Measurements from ENCODE around the gene AOC3. TPM values are rescaled to one million over a fixed set of nuclear protein-coding genes. Genes with fewer than 3 reads are reported as not detected.
A peak's percentile ranks its signal among the peaks of the same experiment; 100 is the strongest.

AOC3 gene
- total RNA-seq, 1 experiment from 2014 or later = 2.8 TPM

- no peaks in the 10 kb centered on the region for H3K79me2 ChIP-seq (ENCODE audit: insufficient read depth, low read length)
- H3K18ac ChIP-seq (ENCODE audit: insufficient read length, low read depth, low read length) = peak overlapping the region; percentile 4
- H2AFZ ChIP-seq (ENCODE audit: low read length) = no peak overlapping the region
- H3K4me2 ChIP-seq (ENCODE audit: insufficient read depth, insufficient read length, low read length) = no peak overlapping the region
- H3K14ac ChIP-seq (ENCODE audit: insufficient read depth, low read length) = no peak overlapping the region
- Mint-ChIP-seq H3K27ac (no peak overlapping the region), H3K27me3 (ENCODE audit: low read depth) (peaks cover 9% of the 10 kb centered on the region), H3K36me3 (ENCODE audit: insufficient read depth in 1 of 3, low read depth in 3 of 3) (peaks cover 0 to 4% (median 2%) of the 10 kb centered on the region in 3 experiments; a peak in 2 of 7 replicates), H3K4me1 (peaks cover 10 to 19% of the 10 kb centered on the region in 2 experiments), H3K9me3 (peaks cover 7 to 8% of the 10 kb centered on the region in 2 experiments), H3K4me3 (no peak overlapping the region)
- no peak overlapping the region for H2BK20ac ChIP-seq (ENCODE audit: low read depth, low read length, poor library complexity, severe bottlenecking)
- no peak overlapping the region for H2BK5ac ChIP-seq (ENCODE audit: insufficient read length, low read length)
- H4K5ac ChIP-seq (ENCODE audit: insufficient read length, low read depth, low read length) = no peak overlapping the region
- H2BK15ac ChIP-seq (ENCODE audit: low read depth, low read length) = no peak overlapping the region; the same call in 1 of the 2 replicates
- no CpG with 5 or more reads among the region's 7 CpGs for WGBS (ENCODE audit: extremely low coverage, insufficient read length, low lambda C conversion rate)
- no peaks in the 10 kb centered on the region for H3K79me1 ChIP-seq (ENCODE audit: insufficient read depth, low read depth, low read length, poor library complexity, severe bottlenecking)
- H3K23ac ChIP-seq (ENCODE audit: insufficient read length, low read depth, low read length) = no peak overlapping the region
- no peak overlapping the region for H3K4ac ChIP-seq (ENCODE audit: low read depth, low read length)
- no peaks in the 10 kb centered on the region for H3K4me1 ChIP-seq (ENCODE audit: insufficient read depth, low read length)
- H3K27ac ChIP-seq (ENCODE audit: insufficient read length, low read depth, low read length) = no peak overlapping the region
- H2AK5ac ChIP-seq (ENCODE audit: insufficient read length, low read length) = no peak overlapping the region
- H4K20me1 ChIP-seq (ENCODE audit: control insufficient read depth, insufficient read depth, insufficient read length) = no peaks in the 10 kb centered on the region
- H2BK120ac ChIP-seq (ENCODE audit: low read depth, low read length, poor library complexity, severe bottlenecking) = no peak overlapping the region
- no peak overlapping the region for H3K9ac ChIP-seq (ENCODE audit: extremely low read depth, insufficient read length, low read length)
- no peak overlapping the region for H4K91ac ChIP-seq (ENCODE audit: insufficient read length, low read depth, low read length)
- no peaks in the 10 kb centered on the region for H3K27me3 ChIP-seq (ENCODE audit: insufficient read depth, low read length)
- H3K23me2 ChIP-seq (ENCODE audit: insufficient read length, low read depth, low read length, poor library complexity, severe bottlenecking) = no peaks in the 10 kb centered on the region
- no peak for TF ChIP-seq CTCF (conservative IDR thresholded peaks at IDR 0.05)
- no peak overlapping the region for H4K8ac ChIP-seq (replicated peaks; ENCODE audit: insufficient read length, low read depth, low read length)
- no peaks in the 10 kb centered on the region for H3K9me3 ChIP-seq (ENCODE audit: control insufficient read depth, low read depth, low read length)
- no peak overlapping the region for H3T11ph ChIP-seq (ENCODE audit: low read length)
- H3K56ac ChIP-seq (ENCODE audit: insufficient read length, low read depth, low read length) = no peak overlapping the region
- no peak overlapping the region for H2BK12ac ChIP-seq (ENCODE audit: insufficient read length, low read depth, low read length)
- no peak for DNase-seq
Observed at GRCh38 chr17:42865638-42866094, 14.7 kb downstream of the AOC3 start.

Measured in H9 (cell line).